ENCODE results near the gene ELAC2.
A peak's percentile ranks its signal among the peaks of the same experiment; 100 is the strongest.

The ELAC2 gene

GRCh38 chr17:13017655-13018459 lies at the start of gene ELAC2:
ELAC2 (minus strand) TSS chr17:13018027; CDS start chr17:13017947, 80 bp downstream.
- peaks cover 29% of the 10 kb centered on the region for H3K4me1 Mint-ChIP-seq
- peaks cover 54% of the 10 kb centered on the region for H3K36me3 Mint-ChIP-seq
- H3K9me3 Mint-ChIP-seq = no peaks in the 10 kb centered on the region
- DNase-seq (ENCODE audit: low spot score in 2 of 2) (peak; percentile 92 to 97), ATAC-seq (peak; percentile 98)
- peak within 1 kb of the TSS; percentile 97 for H3K27ac Mint-ChIP-seq
- peak within 1 kb of the TSS; percentile 97 for H3K4me3 Mint-ChIP-seq

GRCh38 chr17:13065032-13065431 lies 47.2 kb upstream of the ELAC2 start:
- no peak for DNase-seq (ENCODE audit: low spot score in 2 of 2)
- H3K27ac Mint-ChIP-seq = no peak overlapping the region

GRCh38 chr17:13055131-13055530 lies 37.3 kb upstream of the ELAC2 start:
- ATAC-seq (no peak), DNase-seq (ENCODE audit: low spot score in 2 of 2) (no peak)
- no peaks in the 10 kb centered on the region for H3K4me1 Mint-ChIP-seq
- H3K9me3 Mint-ChIP-seq = no peaks in the 10 kb centered on the region
- H3K4me3 Mint-ChIP-seq = no peak overlapping the region
- H3K27ac Mint-ChIP-seq = no peak overlapping the region
- H3K36me3 Mint-ChIP-seq = no peaks in the 10 kb centered on the region

More at GRCh38 chr17:13065032-13065431, 47.2 kb upstream of the ELAC2 start:
- no peaks in the 10 kb centered on the region for H3K36me3 Mint-ChIP-seq
- ATAC-seq = no peak
- no peaks in the 10 kb centered on the region for H3K9me3 Mint-ChIP-seq
- H3K4me1 Mint-ChIP-seq = no peaks in the 10 kb centered on the region
- no peak overlapping the region for H3K4me3 Mint-ChIP-seq

- H3K4me1 Mint-ChIP-seq = no peaks in the 10 kb centered on the region
- no peak overlapping the region for H3K4me3 Mint-ChIP-seq
Observed at GRCh38 chr17:13054666-13055065, 36.8 kb upstream of the ELAC2 start.

GRCh38 chr17:13051915-13052314 lies 34.1 kb upstream of the ELAC2 start:
- no peaks in the 10 kb centered on the region for H3K36me3 Mint-ChIP-seq
- H3K27ac Mint-ChIP-seq = no peak overlapping the region
- no peak for DNase-seq (ENCODE audit: low spot score in 2 of 2)
- no peaks in the 10 kb centered on the region for H3K9me3 Mint-ChIP-seq
- H3K4me3 Mint-ChIP-seq = no peak overlapping the region
- no peaks in the 10 kb centered on the region for H3K4me1 Mint-ChIP-seq
- no peak for ATAC-seq

More at GRCh38 chr17:13054666-13055065, 36.8 kb upstream of the ELAC2 start:
- no peak overlapping the region for H3K27ac Mint-ChIP-seq
- H3K36me3 Mint-ChIP-seq = no peaks in the 10 kb centered on the region
- H3K9me3 Mint-ChIP-seq = no peaks in the 10 kb centered on the region
- ATAC-seq (no peak), DNase-seq (ENCODE audit: low spot score in 2 of 2) (no peak)

- DNase-seq (ENCODE audit: low spot score in 2 of 2) = no peak
- no peaks in the 10 kb centered on the region for H3K9me3 Mint-ChIP-seq
- no peak overlapping the region for H3K4me3 Mint-ChIP-seq
- no peak overlapping the region for H3K27ac Mint-ChIP-seq
- H3K36me3 Mint-ChIP-seq = no peaks in the 10 kb centered on the region
- H3K4me1 Mint-ChIP-seq = no peaks in the 10 kb centered on the region
- ATAC-seq = no peak
Observed at GRCh38 chr17:13047011-13047606, 29.3 kb upstream of the ELAC2 start.

- ATAC-seq (no peak), DNase-seq (ENCODE audit: low spot score in 2 of 2) (no peak)
- Mint-ChIP-seq H3K4me3 (no peak overlapping the region), H3K9me3 (no peaks in the 10 kb centered on the region), H3K27ac (no peak overlapping the region), H3K4me1 (no peaks in the 10 kb centered on the region), H3K36me3 (no peaks in the 10 kb centered on the region)
Observed at GRCh38 chr17:13046361-13046760, 28.5 kb upstream of the ELAC2 start.

- H3K36me3 Mint-ChIP-seq = no peaks in the 10 kb centered on the region
- H3K4me3 Mint-ChIP-seq = no peak overlapping the region
- DNase-seq (ENCODE audit: low spot score in 2 of 2) = no peak
- no peak for ATAC-seq
- no peaks in the 10 kb centered on the region for H3K4me1 Mint-ChIP-seq
- no peak overlapping the region for H3K27ac Mint-ChIP-seq
- no peaks in the 10 kb centered on the region for H3K9me3 Mint-ChIP-seq
Observed at GRCh38 chr17:13044572-13045065, 26.8 kb upstream of the ELAC2 start.

GRCh38 chr17:13038931-13039665 lies 21.3 kb upstream of the ELAC2 start:
- no peak overlapping the region for H3K4me3 Mint-ChIP-seq

GRCh38 chr17:13036751-13037150 lies 18.9 kb upstream of the ELAC2 start:
- H3K36me3 Mint-ChIP-seq = no peaks in the 10 kb centered on the region
- no peak overlapping the region for H3K4me3 Mint-ChIP-seq
- ATAC-seq (no peak), DNase-seq (ENCODE audit: low spot score in 2 of 2) (no peak)
- no peak overlapping the region for H3K27ac Mint-ChIP-seq
- H3K9me3 Mint-ChIP-seq = peaks cover 2% of the 10 kb centered on the region
- H3K4me1 Mint-ChIP-seq = no peaks in the 10 kb centered on the region

More at GRCh38 chr17:13038931-13039665, 21.3 kb upstream of the ELAC2 start:
- DNase-seq (ENCODE audit: low spot score in 2 of 2) (no peak), ATAC-seq (no peak)
- Mint-ChIP-seq H3K27ac (no peak overlapping the region), H3K9me3 (peaks cover 2% of the 10 kb centered on the region), H3K4me1 (no peaks in the 10 kb centered on the region), H3K36me3 (no peaks in the 10 kb centered on the region)

- DNase-seq (ENCODE audit: low spot score in 2 of 2) (no peak), ATAC-seq (no peak)
- no peak overlapping the region for H3K4me3 Mint-ChIP-seq
- peaks cover 2% of the 10 kb centered on the region for H3K9me3 Mint-ChIP-seq
- no peaks in the 10 kb centered on the region for H3K4me1 Mint-ChIP-seq
- no peaks in the 10 kb centered on the region for H3K36me3 Mint-ChIP-seq
- no peak overlapping the region for H3K27ac Mint-ChIP-seq
Observed at GRCh38 chr17:13035420-13035819, 17.6 kb upstream of the ELAC2 start.

GRCh38 chr17:13031718-13032350 lies 14.0 kb upstream of the ELAC2 start:
- Mint-ChIP-seq H3K9me3 (peaks cover 2% of the 10 kb centered on the region), H3K27ac (no peak overlapping the region), H3K36me3 (no peaks in the 10 kb centered on the region), H3K4me1 (no peaks in the 10 kb centered on the region), H3K4me3 (no peak overlapping the region)
- DNase-seq (ENCODE audit: low spot score in 2 of 2) (peak; percentile 24 to 63), ATAC-seq (no peak)

GRCh38 chr17:13030459-13031300 lies 12.9 kb upstream of the ELAC2 start:
- no peak overlapping the region for H3K27ac Mint-ChIP-seq
- H3K9me3 Mint-ChIP-seq = peaks cover 2% of the 10 kb centered on the region
- no peaks in the 10 kb centered on the region for H3K4me1 Mint-ChIP-seq
- H3K4me3 Mint-ChIP-seq = no peak overlapping the region
- DNase-seq (ENCODE audit: low spot score in 2 of 2) (peak; percentile 48 to 77), ATAC-seq (peak; percentile 40)
- H3K36me3 Mint-ChIP-seq = no peaks in the 10 kb centered on the region

GRCh38 chr17:13030056-13030455 lies 12.2 kb upstream of the ELAC2 start:
- ATAC-seq = no peak
- Mint-ChIP-seq H3K4me3 (no peak overlapping the region), H3K36me3 (no peaks in the 10 kb centered on the region), H3K9me3 (no peaks in the 10 kb centered on the region), H3K27ac (no peak overlapping the region), H3K4me1 (peaks cover 1% of the 10 kb centered on the region)
- DNase-seq (ENCODE audit: low spot score in 2 of 2) = no peak
